IMR-90 (cell line): ENCODE measurements around the gene CMSS1. TPM values are rescaled to one million over a fixed set of nuclear protein-coding genes. Genes with fewer than 3 reads are reported as not detected.

ENCODE experiments used
- ATAC-seq: fragments of 200-7000 bp; cut with Tn5 transposase; 2 replicates; pipeline ENCODE4 v1.9.1; 2020; ENCODE audit warnings: low read depth, mild to moderate bottlenecking, moderate library complexity
- BruUV-seq: library from RNA; stranded (reverse); fragments of 400-500 nt; replicated peaks from 2 replicates; lab custom pipeline; 2021; lab: Mats Ljungman, UMichigan
- CTCF ChIA-PET: fragments of 300-600 bp; formaldehyde crosslinking; extraction: SDS; loops from one replicate; lab custom pipeline; 2021; ENCODE audit warnings: antibody characterized with exemption; lab: Yijun Ruan, JAX
- POLR2A ChIA-PET: fragments of 300-600 bp; sonication (Branson Sonifier 250); formaldehyde crosslinking; loops from one replicate; lab custom pipeline; 2022; ENCODE audit warnings: antibody characterized with exemption; ENCODE audit not compliant: unreplicated experiment; lab: Charles Lee
- DNase-seq: peaks from one replicate; pipeline ENCODE4 v3.0.0; 2013
- H2AFZ ChIP-seq: replicated peaks from 2 replicates; pipeline ENCODE3; 2013; ENCODE audit warnings: low read length, mild to moderate bottlenecking; ENCODE audit not compliant: poor library complexity
- H2AK5ac ChIP-seq: 2 replicates; pipeline ENCODE4 v1.6.1; 2013; ENCODE audit warnings: low read depth, low read length, inconsistent platforms
- H2AK9ac ChIP-seq: replicated peaks from 2 replicates; pipeline ENCODE3; 2013; ENCODE audit warnings: mild to moderate bottlenecking, low read depth, low read length, moderate library complexity; ENCODE audit not compliant: poor library complexity
- H2BK120ac ChIP-seq: 2 replicates; pipeline ENCODE4 v1.6.1; 2013; ENCODE audit warnings: low read depth, low read length, inconsistent platforms
- H2BK15ac ChIP-seq: 3 replicates; pipeline ENCODE4 v1.6.1; 2013; ENCODE audit warnings: low read depth, low read length, inconsistent platforms
- H2BK20ac ChIP-seq: 2 replicates; pipeline ENCODE4 v1.6.1; 2013; ENCODE audit warnings: low read depth, mild to moderate bottlenecking, inconsistent platforms, low read length, moderate library complexity
- H2BK5ac ChIP-seq: 2 replicates; pipeline ENCODE4 v1.6.1; 2013; ENCODE audit warnings: mild to moderate bottlenecking, low read depth, low read length, inconsistent platforms; ENCODE audit not compliant: poor library complexity, severe bottlenecking
- H3K14ac ChIP-seq: replicated peaks from 2 replicates; pipeline ENCODE4 v1.6.1; 2013; ENCODE audit warnings: low read depth, low read length, inconsistent platforms
- H3K18ac ChIP-seq: 2 replicates; pipeline ENCODE4 v1.6.1; 2013; ENCODE audit warnings: low read depth, low read length, control low read depth
- H3K23ac ChIP-seq: 2 replicates; pipeline ENCODE4 v1.6.1; 2013; ENCODE audit warnings: low read depth, low read length, inconsistent platforms
- H3K27ac ChIP-seq: 2 replicates; pipeline ENCODE4 v1.5.1; 2013; ENCODE audit warnings: mild to moderate bottlenecking, control low read depth, low read length; ENCODE audit not compliant: insufficient read depth
- H3K27me3 ChIP-seq: 2 replicates; pipeline ENCODE4 v1.6.1; 2013; ENCODE audit warnings: low read length; ENCODE audit not compliant: control insufficient read depth, insufficient read depth
- H3K36me3 ChIP-seq: 2 replicates; pipeline ENCODE4 v1.6.1; 2013; ENCODE audit warnings: low read length, mixed read lengths; ENCODE audit not compliant: control insufficient read depth, insufficient read depth
- H3K4ac ChIP-seq: 2 replicates; pipeline ENCODE4 v1.6.1; 2013; ENCODE audit warnings: low read depth, low read length, inconsistent platforms
- H3K4me1 ChIP-seq: 2 replicates; pipeline ENCODE4 v1.6.1; 2013; ENCODE audit warnings: low read length, mixed read lengths; ENCODE audit not compliant: control insufficient read depth, insufficient read depth
- H3K4me2 ChIP-seq: 2 replicates; pipeline ENCODE4 v1.6.1; 2013; ENCODE audit warnings: low read depth, mild to moderate bottlenecking, control low read depth, low read length, moderate library complexity
- H3K4me3 ChIP-seq: 2 replicates; pipeline ENCODE4 v1.5.1; 2013; ENCODE audit warnings: low read depth, mild to moderate bottlenecking, control low read depth, low read length, moderate library complexity; ENCODE audit not compliant: insufficient read depth
- H3K56ac ChIP-seq: 2 replicates; pipeline ENCODE4 v1.6.1; 2013; ENCODE audit warnings: low read length, inconsistent platforms; ENCODE audit not compliant: insufficient read depth; ENCODE audit errors: extremely low read depth
- H3K79me1 ChIP-seq, 2 experiments: 2 replicates each; pipeline ENCODE4 v1.6.1; 2013; ENCODE audit warnings: low read length in 2 of 2, inconsistent platforms in 1 of 2, low read depth in 1 of 2
- H3K9ac ChIP-seq: 2 replicates; pipeline ENCODE4 v1.6.1; 2013; ENCODE audit warnings: low read depth, low read length, control low read depth
- H3K9me1 ChIP-seq: 2 replicates; pipeline ENCODE4 v1.6.1; 2013; ENCODE audit warnings: low read length, inconsistent platforms; ENCODE audit not compliant: insufficient read depth
- H3K9me3 ChIP-seq: 2 replicates; pipeline ENCODE4 v1.6.1; 2013; ENCODE audit warnings: low read length; ENCODE audit not compliant: control insufficient read depth, insufficient read depth
- H4K20me1 ChIP-seq: 2 replicates; pipeline ENCODE4 v1.6.1; 2013; ENCODE audit warnings: low read length, inconsistent platforms; ENCODE audit not compliant: insufficient read depth
- H4K5ac ChIP-seq: 2 replicates; pipeline ENCODE4 v1.6.1; 2013; ENCODE audit warnings: mild to moderate bottlenecking, low read depth, low read length, control low read depth
- H4K8ac ChIP-seq, 2 experiments: 2 replicates each; pipeline ENCODE4 v1.6.1; 2013; ENCODE audit warnings: low read depth in 2 of 2, low read length in 2 of 2, control low read depth in 1 of 2, inconsistent platforms in 1 of 2
- H4K91ac ChIP-seq: 2 replicates; pipeline ENCODE4 v1.6.1; 2013; ENCODE audit warnings: low read depth, low read length, inconsistent platforms; ENCODE audit not compliant: insufficient read depth
- BHLHE40 ChIP-seq: fragments of 150-350 bp; IDR thresholded peaks from 2 replicates; pipeline ENCODE4 v1.6.1; 2016; ENCODE audit warnings: mild to moderate bottlenecking, low read depth, low read length
- CEBPB ChIP-seq: IDR thresholded peaks from 2 replicates; pipeline ENCODE4 v1.6.1; 2012; ENCODE audit warnings: low read depth, low read length, improper control_type of control experiment
- MAZ ChIP-seq: IDR thresholded peaks from 2 replicates; pipeline ENCODE4 v1.6.1; 2012; ENCODE audit warnings: low read depth, mild to moderate bottlenecking, low read length, improper control_type of control experiment, moderate library complexity, borderline replicate concordance
- MXI1 ChIP-seq: IDR thresholded peaks from 2 replicates; pipeline ENCODE4 v1.6.1; 2012; ENCODE audit warnings: low read depth, mild to moderate bottlenecking, low read length, moderate library complexity, borderline replicate concordance
- NFE2L2 ChIP-seq: fragments of 150-350 bp; IDR thresholded peaks from 2 replicates; pipeline ENCODE4 v1.6.1; 2016; ENCODE audit warnings: low read depth, mild to moderate bottlenecking, low read length
- RAD21 ChIP-seq: IDR thresholded peaks from 2 replicates; pipeline ENCODE4 v1.6.1; 2012; ENCODE audit warnings: low read length, improper control_type of control experiment
- RCOR1 ChIP-seq: IDR thresholded peaks from 2 replicates; pipeline ENCODE4 v1.6.1; 2012; ENCODE audit warnings: mild to moderate bottlenecking, low read length, improper control_type of control experiment; ENCODE audit not compliant: insufficient replicate concordance
- RFX5 ChIP-seq: IDR thresholded peaks from 2 replicates; pipeline ENCODE4 v1.8.0; 2012; ENCODE audit warnings: low read depth, mild to moderate bottlenecking, low read length, moderate library complexity
- SMC3 ChIP-seq: fragments of 150-350 bp; IDR thresholded peaks from 2 replicates; pipeline ENCODE4 v1.6.1; 2016; ENCODE audit warnings: low read depth, mild to moderate bottlenecking, antibody characterized with exemption, low read length, moderate library complexity
- USF2 ChIP-seq: fragments of 150-350 bp; IDR thresholded peaks from 2 replicates; pipeline ENCODE4 v1.6.1; 2017; ENCODE audit warnings: mild to moderate bottlenecking, antibody characterized with exemption, low read length, low read depth
- WGBS, 2 experiments: methylation state at CpG; one replicate each; pipeline versions ENCODE4 v1.1.5 to v1.1.7; 2013; ENCODE audit warnings: missing lambda C conversion rate in 2 of 2; ENCODE audit not compliant: insufficient read length in 1 of 2; ENCODE audit errors: extremely low coverage in 2 of 2; 5-methylcytosine and 5-hydroxymethylcytosine counted together
- dilution Hi-C: fragments of 300-500 bp; cut with HindIII; formaldehyde crosslinking; loops from one replicate; pipeline ENCODE4 v1.14.3; 2018; ENCODE audit warnings: low sequenced_read_pairs; ENCODE audit not compliant: unreplicated experiment
- in situ Hi-C: fragments of 300-500 bp; cut with MboI; formaldehyde crosslinking; loops from 3 replicates; pipeline ENCODE4 v1.14.3; 2019; ENCODE audit warnings: low sequenced_read_pairs, inconsistent platforms, mixed read lengths
- intact Hi-C: fragments of 100-400 bp; cut with micrococcal nuclease; formaldehyde crosslinking; loops from 2 replicates; pipeline ENCODE4 v1.10.0; 2022
- polyA plus RNA-seq, 3 experiments: library from polyadenylated mRNA; depleted of rRNA; stranded (reverse); fragments of >200 nt; gene quantifications; 2 replicates each; pipeline ENCODE4 v1.2.3, GENCODE V29; 2012; ENCODE audit warnings: low replicate concordance in 1 of 3
- total RNA-seq: library from RNA; depleted of rRNA; stranded (reverse); fragments of >200 nt; gene quantifications from 2 replicates; pipeline ENCODE4 v1.2.3, GENCODE V29; 2012
- TF ChIP-seq, protein P1 (sequence below): conservative IDR thresholded peaks from 2 replicates; pipeline ENCODE4 v1.5.1; 2012; ENCODE audit warnings: mild to moderate bottlenecking, low read depth, low read length, improper control_type of control experiment

CMSS1 gene
- total and polyA plus RNA-seq, 2 of the 4 experiments (the other 2 are of a cell fraction) = 12.5 to 13.6 TPM

DNA sequence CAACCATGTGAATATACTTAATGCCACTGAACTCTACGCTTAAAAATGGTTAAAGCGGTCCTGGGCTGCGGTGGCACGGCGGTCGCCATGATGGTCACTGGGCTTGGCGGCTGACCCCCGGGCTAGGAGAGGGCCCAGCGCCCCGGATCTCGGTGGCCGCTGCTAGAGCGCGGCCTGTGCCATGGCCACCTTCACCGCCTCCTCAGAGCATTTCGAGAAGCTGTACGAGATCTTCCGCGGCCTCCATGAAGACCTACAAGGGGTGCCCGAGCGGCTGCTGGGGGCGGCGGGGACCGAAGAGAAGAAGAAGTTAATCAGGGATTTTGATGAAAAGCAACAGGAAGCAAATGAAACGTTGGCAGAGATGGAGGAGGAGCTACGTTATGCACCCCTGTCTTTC lies 407.5 kb downstream of the CMSS1 start:
- DNase-seq (no peak), ATAC-seq (no peak)
- Histone ChIP-seq H3K9me1 (no peaks in the 10 kb centered on the region), H3K4me1 (peaks cover 7% of the 10 kb centered on the region; the same call in 1 of the 2 replicates), H2BK15ac (no peak overlapping the region), H3K27ac (no peak overlapping the region), H3K4me3 (no peak overlapping the region), H3K9ac (no peak overlapping the region), H3K4me2 (no peak overlapping the region), H3K27me3 (no peaks in the 10 kb centered on the region), H2AFZ (no peak overlapping the region), H3K9me3 (peaks cover 2% of the 10 kb centered on the region), H3K79me1 (no peaks in the 10 kb centered on the region), H2AK9ac (no peak overlapping the region), H3K23ac (no peak overlapping the region), H4K91ac (no peak overlapping the region), H4K8ac (no peak overlapping the region), H4K5ac (no peak overlapping the region), H3K18ac (no peak overlapping the region), H2BK5ac (no peak overlapping the region), H4K20me1 (no peaks in the 10 kb centered on the region), H3K56ac (no peak overlapping the region), H3K14ac (no peak overlapping the region), H3K36me3 (no peaks in the 10 kb centered on the region), H2BK20ac (peak overlapping the region; percentile 71; the same call in 1 of the 2 replicates), H3K4ac (no peak overlapping the region), H2AK5ac (no peak overlapping the region), H2BK120ac (no peak overlapping the region)
- ChIA-PET POLR2A (no interaction called here), CTCF (no interaction called here)
- intact Hi-C loops = no loop called here
- 98% methylated on average over 17 of the region's 26 CpGs; no CpG with 5 or more reads in 1 of the 2 experiments for WGBS, 2 experiments
- dilution Hi-C loops = no loop called here
- in situ Hi-C loops = no loop called here
- TF ChIP-seq NFE2L2 (no peak), CEBPB (no peak), SMC3 (no peak), RFX5 (no peak), MXI1 (no peak), RAD21 (no peak), BHLHE40 (no peak), RCOR1 (no peak), MAZ (no peak), USF2 (no peak)
- TF ChIP-seq, protein P1, sequence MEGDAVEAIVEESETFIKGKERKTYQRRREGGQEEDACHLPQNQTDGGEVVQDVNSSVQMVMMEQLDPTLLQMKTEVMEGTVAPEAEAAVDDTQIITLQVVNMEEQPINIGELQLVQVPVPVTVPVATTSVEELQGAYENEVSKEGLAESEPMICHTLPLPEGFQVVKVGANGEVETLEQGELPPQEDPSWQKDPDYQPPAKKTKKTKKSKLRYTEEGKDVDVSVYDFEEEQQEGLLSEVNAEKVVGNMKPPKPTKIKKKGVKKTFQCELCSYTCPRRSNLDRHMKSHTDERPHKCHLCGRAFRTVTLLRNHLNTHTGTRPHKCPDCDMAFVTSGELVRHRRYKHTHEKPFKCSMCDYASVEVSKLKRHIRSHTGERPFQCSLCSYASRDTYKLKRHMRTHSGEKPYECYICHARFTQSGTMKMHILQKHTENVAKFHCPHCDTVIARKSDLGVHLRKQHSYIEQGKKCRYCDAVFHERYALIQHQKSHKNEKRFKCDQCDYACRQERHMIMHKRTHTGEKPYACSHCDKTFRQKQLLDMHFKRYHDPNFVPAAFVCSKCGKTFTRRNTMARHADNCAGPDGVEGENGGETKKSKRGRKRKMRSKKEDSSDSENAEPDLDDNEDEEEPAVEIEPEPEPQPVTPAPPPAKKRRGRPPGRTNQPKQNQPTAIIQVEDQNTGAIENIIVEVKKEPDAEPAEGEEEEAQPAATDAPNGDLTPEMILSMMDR = no peak
- no TSS peak for BruUV-seq
